Mucosa of stomach (tissue), 1 donor: ENCODE data around the gene POR.

ENCODE experiments used
- H3K27me3 ChIP-seq: one replicate; pipeline ENCODE4 v1.7.0; 2013; ENCODE audit warnings: mild to moderate bottlenecking, low read length; ENCODE audit not compliant: control insufficient read depth, insufficient read depth
- H3K36me3 ChIP-seq: one replicate; pipeline ENCODE4 v1.7.0; 2013; ENCODE audit warnings: low read length; ENCODE audit not compliant: control insufficient read depth, insufficient read depth
- H3K4me1 ChIP-seq: one replicate; pipeline ENCODE4 v1.7.0; 2013; ENCODE audit warnings: mild to moderate bottlenecking, low read length; ENCODE audit not compliant: control insufficient read depth, insufficient read depth
- H3K4me3 ChIP-seq: one replicate; pipeline ENCODE4 v1.7.0; 2013; ENCODE audit warnings: low read length
- H3K9ac ChIP-seq: one replicate; pipeline ENCODE4 v1.7.0; 2013; ENCODE audit warnings: mild to moderate bottlenecking, low read length, moderate library complexity
- H3K9me3 ChIP-seq: one replicate; pipeline ENCODE4 v1.7.0; 2013; ENCODE audit warnings: mild to moderate bottlenecking, low read length, moderate library complexity; ENCODE audit not compliant: control insufficient read depth
- donor health status: Pancreatic carcinoma.

Gene POR

GRCh38 chr7:75966190-75966961 lies 51.4 kb downstream of the POR start:
- Histone ChIP-seq H3K9ac (no peak overlapping the region), H3K4me1 (peaks cover 19% of the 10 kb centered on the region)

GRCh38 chr7:75967055-75967454 lies 52.1 kb downstream of the POR start:
- H3K36me3 ChIP-seq, result no peaks in the 10 kb centered on the region
- H3K4me3 ChIP-seq, result no peak overlapping the region
- H3K27me3 ChIP-seq, result no peaks in the 10 kb centered on the region
- H3K4me1 ChIP-seq, result peaks cover 19% of the 10 kb centered on the region
- H3K9me3 ChIP-seq, result no peaks in the 10 kb centered on the region
- no peak overlapping the region for H3K9ac ChIP-seq

More at GRCh38 chr7:75966190-75966961, 51.4 kb downstream of the POR start:
- Histone ChIP-seq H3K4me3 (no peak overlapping the region), H3K27me3 (no peaks in the 10 kb centered on the region), H3K36me3 (no peaks in the 10 kb centered on the region), H3K9me3 (no peaks in the 10 kb centered on the region)

- Histone ChIP-seq H3K4me1 (peaks cover 19% of the 10 kb centered on the region), H3K9me3 (no peaks in the 10 kb centered on the region), H3K27me3 (no peaks in the 10 kb centered on the region), H3K9ac (no peak overlapping the region), H3K4me3 (no peak overlapping the region), H3K36me3 (no peaks in the 10 kb centered on the region)
Observed at GRCh38 chr7:75967487-75967997, 52.6 kb downstream of the POR start.

- Histone ChIP-seq H3K36me3 (no peaks in the 10 kb centered on the region), H3K9me3 (no peaks in the 10 kb centered on the region), H3K27me3 (no peaks in the 10 kb centered on the region), H3K9ac (no peak overlapping the region), H3K4me1 (peaks cover 18% of the 10 kb centered on the region), H3K4me3 (no peak overlapping the region)
Observed at GRCh38 chr7:75968012-75968411, 53.1 kb downstream of the POR start.

GRCh38 chr7:75968561-75969001 lies 53.6 kb downstream of the POR start:
- Histone ChIP-seq H3K9me3 (no peaks in the 10 kb centered on the region), H3K9ac (no peak overlapping the region), H3K4me3 (no peak overlapping the region), H3K36me3 (no peaks in the 10 kb centered on the region), H3K27me3 (no peaks in the 10 kb centered on the region), H3K4me1 (peaks cover 15% of the 10 kb centered on the region)

GRCh38 chr7:75969182-75969581 lies 54.2 kb downstream of the POR start:
- Histone ChIP-seq H3K9me3 (no peaks in the 10 kb centered on the region), H3K4me1 (peaks cover 15% of the 10 kb centered on the region), H3K36me3 (no peaks in the 10 kb centered on the region), H3K27me3 (no peaks in the 10 kb centered on the region), H3K9ac (no peak overlapping the region), H3K4me3 (no peak overlapping the region)

GRCh38 chr7:75969704-75970498 lies 54.9 kb downstream of the POR start:
- H3K9me3 ChIP-seq, result no peaks in the 10 kb centered on the region
- no peak overlapping the region for H3K9ac ChIP-seq
- H3K27me3 ChIP-seq, result no peaks in the 10 kb centered on the region
- H3K4me3 ChIP-seq, result no peak overlapping the region
- H3K36me3 ChIP-seq, result no peaks in the 10 kb centered on the region
- H3K4me1 ChIP-seq, result peaks cover 15% of the 10 kb centered on the region

GRCh38 chr7:75971309-75971960 lies 56.5 kb downstream of the POR start:
- Histone ChIP-seq H3K4me1 (peaks cover 7% of the 10 kb centered on the region), H3K27me3 (no peaks in the 10 kb centered on the region), H3K36me3 (no peaks in the 10 kb centered on the region), H3K9me3 (no peaks in the 10 kb centered on the region), H3K4me3 (no peak overlapping the region), H3K9ac (no peak overlapping the region)

- no peaks in the 10 kb centered on the region for H3K36me3 ChIP-seq
- H3K4me3 ChIP-seq, result no peak overlapping the region
- no peak overlapping the region for H3K9ac ChIP-seq
- H3K27me3 ChIP-seq, result no peaks in the 10 kb centered on the region
- peaks cover 3% of the 10 kb centered on the region for H3K4me1 ChIP-seq
- no peaks in the 10 kb centered on the region for H3K9me3 ChIP-seq
Observed at GRCh38 chr7:75971961-75972763, 57.2 kb downstream of the POR start.

- H3K9me3 ChIP-seq, result no peaks in the 10 kb centered on the region
- H3K9ac ChIP-seq, result no peak overlapping the region
- no peak overlapping the region for H3K4me3 ChIP-seq
- H3K36me3 ChIP-seq, result peaks cover 11% of the 10 kb centered on the region
- H3K27me3 ChIP-seq, result no peaks in the 10 kb centered on the region
- H3K4me1 ChIP-seq, result peaks cover 23% of the 10 kb centered on the region
Observed at GRCh38 chr7:75977743-75978142, 62.8 kb downstream of the POR start.

- H3K9ac ChIP-seq, result peak overlapping the region; percentile 57
- H3K4me1 ChIP-seq, result peaks cover 23% of the 10 kb centered on the region
- peaks cover 15% of the 10 kb centered on the region for H3K36me3 ChIP-seq
- no peaks in the 10 kb centered on the region for H3K27me3 ChIP-seq
- no peaks in the 10 kb centered on the region for H3K9me3 ChIP-seq
- no peak overlapping the region for H3K4me3 ChIP-seq
Observed at GRCh38 chr7:75979759-75980429, 64.9 kb downstream of the POR start.
